Adrenal gland (tissue), 12 donors: ENCODE results near the gene MROH2B. TPM values are rescaled to one million over a fixed set of nuclear protein-coding genes. Genes with fewer than 3 reads are reported as not detected.

Experiments used
- DNase-seq, 7 donors: peaks; one replicate each; pipeline ENCODE4 v3.0.0-alpha.2; 2019 to 2020
- H3K27ac ChIP-seq, 5 donors: fragments of 200-600 bp; sonication (generic) in 4 of 5; 1 replicate in 3 of 5; 2 replicates in 2 of 5; pipeline versions ENCODE4 v1.5.1 to v1.8.0; 2016 to 2020; ENCODE audit warnings: mild to moderate bottlenecking in 1 of 5
- H3K27me3 ChIP-seq: fragments of 200-600 bp; 2 replicates; pipeline ENCODE4 v1.8.0; 2021
- H3K36me3 ChIP-seq, 2 donors: fragments of 200-600 bp; replicated peaks in 1 of 2; 1 replicate in 1 of 2; 2 replicates in 1 of 2; pipeline versions ENCODE4 v1.5.1 to v1.8.0; 2018 to 2022
- H3K4me1 ChIP-seq, 2 donors: fragments of 200-600 bp; replicated peaks in 1 of 2; 1 replicate in 1 of 2; 2 replicates in 1 of 2; pipeline versions ENCODE4 v1.5.1 to v1.8.0; 2018 to 2021
- H3K4me3 ChIP-seq, 4 donors: fragments of 200-600 bp; sonication (generic) in 3 of 4; one replicate each; pipeline ENCODE4 v1.5.1; 2016 to 2018
- H3K9me3 ChIP-seq, 3 donors: fragments of 200-600 bp; sonication (generic) in 1 of 3; replicated peaks in 1 of 3; 1 replicate in 2 of 3; 2 replicates in 1 of 3; pipeline versions ENCODE4 v1.5.1 to v1.8.0; 2016 to 2021
- CTCF ChIP-seq, 6 experiments: fragments of 450-650 bp in 4 of 6; fragments of 200-600 bp in 2 of 6; sonication (generic) in 1 of 6; IDR thresholded peaks; 1 replicate in 5 of 6; 2 replicates in 1 of 6; pipeline versions ENCODE4 v1.5.1 to v1.8.0; 2016 to 2021; ENCODE audit warnings: antibody characterized with exemption in 6 of 6, mild to moderate bottlenecking in 2 of 6, moderate library complexity in 1 of 6
- POLR2A ChIP-seq, 2 donors: fragments of 450-650 bp; IDR thresholded peaks; one replicate each; pipeline ENCODE4 v1.6.1; 2017; ENCODE audit warnings: antibody characterized with exemption in 2 of 2, mild to moderate bottlenecking in 2 of 2, moderate library complexity in 1 of 2
- WGBS, 4 donors: extraction: QIAGEN DNeasy Blood & Tissue Kit in 2 of 4; methylation state at CpG; one replicate each; pipeline versions ENCODE4 v1.1.5 to v1.1.7; 2013 to 2017; 5-methylcytosine and 5-hydroxymethylcytosine counted together
- intact Hi-C, 2 donors: fragments of 100-400 bp; cut with DNase I; formaldehyde crosslinking; loops; one replicate each; pipeline versions ENCODE4 v1.14.1 to v1.15.0; 2022 to 2023
- polyA plus RNA-seq, 3 donors: library from polyadenylated mRNA; stranded (reverse); fragments of 200-250 nt in 2 of 3; fragments of 350-450 nt in 1 of 3; fragmentation: Illumina TruSeq in 1 of 3; extraction: RNeasy Lipid Tissue Mini Kit (QIAGEN cat#74804) in 1 of 3; gene quantifications; one replicate each; pipeline ENCODE4 v1.2.3, GENCODE V29; 2013 to 2014
- total RNA-seq, 9 donors: library from RNA; depleted of rRNA in 4 of 9; stranded (reverse); fragments of >200 nt in 4 of 9; fragments of 120-200 nt in 1 of 9; fragmentation: NEBNext Ultra II Directional in 1 of 9; extraction: Animal tissue kit (Norgen Biotek cat#: 25700) in 1 of 9; gene quantifications; one replicate each; pipeline versions ENCODE4 v1.1.0 to v1.2.4, GENCODE V29; 2013 to 2023
- donor health status: healthy with polysubstance abuse.
- donor health status: Bipolar disorder and iron deficiency.
- donor health status: DM: yes; HTN: yes; CAD: no.
- donor health status: DM: no; HTN: no; CAD: no.
- donor health status: DM: no; HTN: no; CAD: no.
- donor health status: DM: yes; HTN: yes; CAD: no.

The MROH2B gene
- total and polyA plus RNA-seq, 12 donors: 0.03 to 0.17 (median 0.06) TPM; not detected in 9

- no peaks in the 10 kb centered on the region for H3K9me3 ChIP-seq
- no peak overlapping the region for H3K4me3 ChIP-seq
- intact Hi-C loops: no loop called here
- TF ChIP-seq CTCF (IDR thresholded peaks at IDR 0.05) (no peak), POLR2A (IDR thresholded peaks at IDR 0.05) (no peak)
- DNase-seq: no peak
- peaks cover 0 to 7% of the 10 kb centered on the region in 2 donors for H3K36me3 ChIP-seq
- H3K4me1 ChIP-seq: peaks cover 0 to 7% of the 10 kb centered on the region in 2 donors
- WGBS, 4 donors: 87 to 96% (median 92%) methylated on average over 3 of the region's 3 CpGs
- H3K27ac ChIP-seq: no peak overlapping the region
- no peaks in the 10 kb centered on the region for H3K27me3 ChIP-seq
These were observed 86.3 kb downstream of the MROH2B start for GRCh38 chr5:40984884-40985283.

GRCh38 chr5:40983781-40984180 is 87.4 kb downstream of the MROH2B start:
- Histone ChIP-seq H3K9me3 (no peaks in the 10 kb centered on the region), H3K27me3 (no peaks in the 10 kb centered on the region), H3K27ac (no peak overlapping the region), H3K36me3 (peaks cover 0 to 15% of the 10 kb centered on the region in 2 donors), H3K4me3 (no peak overlapping the region), H3K4me1 (no peaks in the 10 kb centered on the region)
- TF ChIP-seq CTCF (IDR thresholded peaks at IDR 0.05): no peak
- TF ChIP-seq POLR2A (IDR thresholded peaks at IDR 0.05): no peak
- intact Hi-C loops: no loop called here
- no peak for DNase-seq
- WGBS, 4 donors: 79 to 89% (median 85%) methylated on average over 3 of the region's 3 CpGs

DNA sequence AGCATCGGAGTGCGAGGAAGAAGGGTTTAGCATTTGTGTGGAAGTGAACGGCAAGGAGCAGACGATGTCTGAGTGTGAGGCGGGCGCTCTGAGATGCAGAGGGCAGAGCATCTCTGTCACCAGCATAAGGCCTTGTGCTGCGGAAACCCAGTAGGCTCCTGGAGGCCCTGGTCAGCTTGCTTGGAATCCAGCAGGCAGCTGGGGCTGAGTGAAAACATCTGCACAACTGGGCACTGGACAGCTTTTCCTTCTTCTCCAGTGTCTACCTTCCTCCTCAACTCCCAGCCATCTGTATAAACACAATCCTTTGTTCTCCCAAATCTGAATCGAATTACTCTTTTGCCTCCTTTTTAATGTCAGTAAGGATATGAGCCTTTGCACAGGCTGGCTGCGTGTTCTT is 89.7 kb downstream of the MROH2B start:
- no peaks in the 10 kb centered on the region for H3K27me3 ChIP-seq
- H3K4me1 ChIP-seq: no peaks in the 10 kb centered on the region
- TF ChIP-seq POLR2A (IDR thresholded peaks at IDR 0.05) (no peak), CTCF (IDR thresholded peaks at IDR 0.05) (no peak)
- H3K9me3 ChIP-seq: no peaks in the 10 kb centered on the region
- DNase-seq: no peak
- 87 to 96% (median 94%) methylated on average over 9 of the region's 9 CpGs for WGBS, 4 donors
- peak overlapping the region in 1 of 5 donors; percentile 7 for H3K27ac ChIP-seq
- intact Hi-C loops: no loop called here
- H3K36me3 ChIP-seq: peaks cover 0 to 24% of the 10 kb centered on the region in 2 donors
- H3K4me3 ChIP-seq: no peak overlapping the region

- Histone ChIP-seq H3K36me3 (peaks cover 0 to 29% of the 10 kb centered on the region in 2 donors), H3K4me3 (no peak overlapping the region), H3K27me3 (no peaks in the 10 kb centered on the region), H3K4me1 (peaks cover 0 to 9% of the 10 kb centered on the region in 2 donors), H3K9me3 (no peaks in the 10 kb centered on the region), H3K27ac (no peak overlapping the region)
- intact Hi-C loops: no loop called here
- TF ChIP-seq POLR2A (IDR thresholded peaks at IDR 0.05): no peak
- no peak for TF ChIP-seq CTCF (IDR thresholded peaks at IDR 0.05)
- WGBS, 4 donors: 53 to 79% (median 71%) methylated on average over 3 of the region's 3 CpGs
- DNase-seq: no peak
These were observed 94.3 kb downstream of the MROH2B start for GRCh38 chr5:40976836-40977235.
